Renal pelvis (tissue), 4 donors: Measurements from ENCODE around the gene DRAXIN. TPM values are rescaled to one million over a fixed set of nuclear protein-coding genes. Genes with fewer than 3 reads are reported as not detected.

ENCODE experiments used
- DNase-seq: peaks from one replicate; pipeline ENCODE4 v3.0.0-alpha.2; 2013
- polyA plus RNA-seq, 3 donors: library from polyadenylated mRNA; unstranded; fragments of 120-200 nt; gene quantifications; one replicate each; pipeline ENCODE4 v1.2.1, GENCODE V29; 2013; ENCODE audit not compliant: insufficient read length in 3 of 3

Gene DRAXIN
- polyA plus RNA-seq, 3 donors = 1.3 to 1.4 (median 1.3) TPM

DNA sequence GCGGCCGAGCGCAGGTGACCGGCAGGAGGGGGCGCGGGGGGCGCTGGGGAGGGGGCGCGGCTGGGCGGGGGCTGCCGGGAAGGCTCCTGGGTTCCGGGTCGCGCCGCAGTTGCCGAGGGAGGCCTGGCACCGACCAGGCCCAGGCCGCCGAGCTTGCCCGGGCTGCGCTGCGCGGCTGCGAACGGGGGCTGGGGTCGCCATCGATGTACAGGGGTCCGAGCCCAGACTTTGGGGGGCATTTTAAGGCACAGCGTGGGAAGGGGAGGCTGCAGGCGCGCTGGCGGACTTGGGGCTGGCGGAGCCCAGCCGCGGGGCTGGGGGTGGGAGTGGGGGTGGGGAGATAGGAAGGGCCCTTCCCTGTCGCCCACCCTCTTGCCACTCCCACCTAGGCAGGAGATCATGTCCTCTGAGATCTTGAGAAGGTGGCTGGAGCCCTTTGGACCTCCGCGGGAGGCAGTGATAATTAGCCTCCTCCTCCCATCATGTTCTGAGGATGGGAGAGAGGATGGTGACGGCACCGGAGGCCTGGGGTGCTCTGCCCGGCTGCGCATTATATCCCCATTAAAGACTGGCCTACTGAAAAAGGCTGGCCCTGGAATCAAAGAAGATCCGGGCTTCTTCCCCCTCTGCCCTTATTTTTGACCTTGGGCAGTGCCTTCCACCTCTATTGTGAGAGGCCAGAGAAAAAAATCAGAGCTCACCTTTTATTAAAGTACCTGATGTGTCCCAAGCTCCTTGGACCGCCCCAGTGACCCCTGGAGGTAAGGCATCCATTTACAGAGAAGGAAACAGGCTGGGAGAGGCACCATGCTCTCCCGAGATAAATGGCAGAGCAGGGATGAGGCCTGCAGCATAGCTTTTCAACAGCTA lies 36.3 kb upstream of the DRAXIN start:
- DNase-seq = no peak

DNA sequence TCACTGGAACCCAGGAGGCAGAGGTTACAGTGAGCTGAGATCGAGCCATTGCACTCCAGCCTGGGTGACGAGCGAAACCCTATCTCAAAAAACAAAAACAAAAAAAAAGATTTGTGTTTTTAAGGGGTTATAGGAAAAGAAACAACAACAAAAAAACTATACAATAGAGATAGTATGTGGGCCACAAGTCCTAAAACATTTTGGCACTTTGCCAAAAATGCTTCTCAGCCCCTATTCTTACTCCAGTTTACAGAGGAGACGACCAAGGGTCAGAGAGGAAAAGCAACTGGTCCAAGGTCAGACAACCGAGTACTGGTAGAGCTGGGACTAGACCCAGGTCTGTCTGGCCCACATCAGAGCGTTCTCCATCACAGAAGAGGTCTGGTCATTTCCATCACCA lies 33.9 kb upstream of the DRAXIN start:
- no peak for DNase-seq

DNA sequence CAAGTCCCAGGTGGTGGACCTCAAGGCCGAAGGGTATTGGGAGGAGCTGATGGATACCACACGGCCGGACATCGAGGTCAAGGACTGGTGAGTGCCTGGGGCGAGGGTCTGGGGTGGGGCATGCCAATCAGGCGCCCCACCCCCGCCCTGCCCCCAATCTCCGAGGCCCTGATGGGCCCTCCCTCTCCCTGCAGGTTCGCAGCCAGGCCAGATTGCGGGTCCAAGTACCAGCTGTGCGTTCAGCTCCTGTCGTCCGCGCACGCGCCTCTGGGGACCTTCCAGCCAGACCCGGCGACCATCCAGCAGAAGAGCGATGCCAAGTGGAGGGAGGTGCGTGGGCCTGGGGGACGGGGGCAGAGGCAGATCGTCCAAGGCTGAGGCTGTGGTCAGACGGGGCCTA lies 33.0 kb upstream of the DRAXIN start:
- DNase-seq = no peak

DNA sequence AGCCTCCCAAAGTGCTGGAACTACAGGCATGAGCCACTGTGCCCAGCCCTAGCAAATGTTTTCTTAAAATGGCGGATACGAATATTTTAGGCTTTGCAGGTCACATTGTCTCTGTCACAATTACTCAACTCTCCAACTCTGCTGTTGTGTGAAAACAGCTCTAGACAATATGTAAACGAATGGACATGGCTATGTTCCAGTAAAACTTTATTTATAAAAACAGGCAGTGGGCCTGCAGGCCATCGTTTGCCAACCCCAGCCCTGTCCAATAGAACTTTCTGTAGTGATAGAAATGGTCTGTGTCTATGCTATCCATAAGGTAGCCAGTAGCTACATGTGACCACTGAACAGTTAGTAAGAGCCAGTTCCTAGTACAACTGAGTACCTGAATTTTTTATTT lies 31.8 kb upstream of the DRAXIN start:
- no peak for DNase-seq

DNA sequence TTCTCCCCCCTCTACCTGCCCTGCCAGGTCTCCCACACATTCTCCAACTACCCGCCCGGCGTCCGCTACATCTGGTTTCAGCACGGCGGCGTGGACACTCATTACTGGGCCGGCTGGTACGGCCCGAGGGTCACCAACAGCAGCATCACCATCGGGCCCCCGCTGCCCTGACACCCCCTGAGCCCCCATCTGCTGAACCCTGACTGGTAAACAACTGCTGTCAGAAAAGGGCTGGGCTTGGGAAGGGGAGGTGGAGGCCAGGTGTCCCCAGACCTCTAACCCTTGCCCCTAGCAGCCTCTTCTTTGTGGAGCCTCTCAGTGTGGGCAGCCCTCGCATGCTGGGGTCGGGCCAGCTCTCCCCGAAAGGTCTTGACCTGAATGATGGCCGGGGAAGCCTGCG lies 30.4 kb upstream of the DRAXIN start:
- DNase-seq = no peak

DNA sequence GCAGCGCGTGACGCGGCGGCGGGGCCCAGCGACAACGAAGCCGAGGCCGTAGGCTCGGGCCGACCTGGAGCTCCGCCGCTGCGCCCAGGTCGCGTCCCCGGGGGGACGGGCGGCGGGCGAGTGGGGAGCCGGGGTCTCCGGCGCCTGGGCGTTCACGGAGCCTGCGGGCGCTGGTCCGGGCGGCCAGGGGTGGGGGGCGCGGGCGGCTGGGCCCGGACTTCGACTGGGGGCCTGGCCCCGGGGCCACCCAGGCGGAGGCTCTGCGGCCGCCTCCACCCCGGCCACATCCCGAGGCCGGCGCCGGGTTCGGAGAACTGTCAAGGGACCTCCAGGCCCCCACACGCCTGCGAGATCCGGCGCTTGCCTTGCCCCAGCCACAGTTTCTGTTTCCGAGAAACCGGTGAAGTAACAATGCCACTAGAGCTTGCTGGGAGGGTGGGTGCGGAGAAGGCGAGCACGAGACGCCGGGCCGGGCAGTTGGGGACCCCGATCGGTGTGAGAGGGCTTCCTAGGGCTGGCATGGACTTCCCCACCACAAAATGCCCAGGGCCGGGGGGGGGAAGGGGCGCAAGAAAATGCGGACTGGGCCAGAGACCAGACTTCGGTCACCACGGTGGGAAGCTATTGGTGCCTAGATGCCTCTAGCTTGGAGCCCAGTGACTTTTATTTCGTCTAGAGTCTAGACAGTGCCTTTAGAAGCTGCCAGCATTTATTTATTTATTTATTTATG lies 27.0 kb upstream of the DRAXIN start:
- DNase-seq = peak; percentile 36

DNA sequence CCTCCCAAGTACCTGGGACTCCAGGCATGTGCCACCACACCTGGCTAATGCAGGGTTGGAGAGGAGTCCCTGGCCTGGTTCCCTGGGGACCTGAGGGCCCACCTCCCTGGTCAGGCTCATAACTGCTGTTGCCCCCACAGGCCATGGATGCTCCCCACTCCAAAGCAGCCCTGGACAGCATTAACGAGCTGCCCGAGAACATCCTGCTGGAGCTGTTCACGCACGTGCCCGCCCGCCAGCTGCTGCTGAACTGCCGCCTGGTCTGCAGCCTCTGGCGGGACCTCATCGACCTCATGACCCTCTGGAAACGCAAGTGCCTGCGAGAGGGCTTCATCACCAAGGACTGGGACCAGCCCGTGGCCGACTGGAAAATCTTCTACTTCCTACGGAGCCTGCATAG lies 23.0 kb upstream of the DRAXIN start:
- no peak for DNase-seq

DNA sequence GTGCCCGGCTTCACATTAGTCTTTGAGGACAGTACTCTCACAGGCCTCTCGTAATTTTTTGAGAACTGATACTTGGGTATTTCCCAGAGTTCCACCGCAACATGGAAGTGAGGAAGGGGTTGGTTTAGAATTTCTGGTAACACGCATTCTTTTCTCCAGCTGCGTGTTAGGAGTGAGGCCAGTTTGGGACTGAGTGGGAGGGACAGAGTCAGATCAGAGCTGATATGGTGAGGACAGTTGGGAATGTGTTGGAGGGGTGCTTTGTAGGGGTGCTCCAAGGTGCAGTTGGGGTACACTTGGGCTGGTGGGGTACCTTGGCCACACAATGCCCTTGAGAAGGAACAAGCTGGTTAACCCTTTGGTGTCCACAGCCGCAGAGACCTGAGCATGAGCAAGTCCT lies 20.8 kb upstream of the DRAXIN start:
- no peak for DNase-seq

DNA sequence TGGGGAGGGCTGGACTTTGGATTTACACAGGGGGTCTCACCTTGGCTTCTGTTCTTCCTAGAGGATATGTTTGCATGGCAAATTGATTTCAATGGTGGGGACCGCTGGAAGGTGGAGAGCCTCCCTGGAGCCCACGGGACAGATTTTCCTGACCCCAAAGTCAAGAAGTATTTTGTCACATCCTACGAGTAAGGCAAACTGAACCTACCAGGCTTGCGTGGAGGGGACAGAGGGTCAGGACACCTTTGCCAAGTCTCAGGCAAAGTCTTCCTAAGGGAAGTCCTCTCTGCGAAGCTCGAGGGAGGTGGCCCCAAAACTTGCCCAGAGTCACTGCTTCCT lies 20.3 kb upstream of the DRAXIN start:
- DNase-seq = no peak

DNA sequence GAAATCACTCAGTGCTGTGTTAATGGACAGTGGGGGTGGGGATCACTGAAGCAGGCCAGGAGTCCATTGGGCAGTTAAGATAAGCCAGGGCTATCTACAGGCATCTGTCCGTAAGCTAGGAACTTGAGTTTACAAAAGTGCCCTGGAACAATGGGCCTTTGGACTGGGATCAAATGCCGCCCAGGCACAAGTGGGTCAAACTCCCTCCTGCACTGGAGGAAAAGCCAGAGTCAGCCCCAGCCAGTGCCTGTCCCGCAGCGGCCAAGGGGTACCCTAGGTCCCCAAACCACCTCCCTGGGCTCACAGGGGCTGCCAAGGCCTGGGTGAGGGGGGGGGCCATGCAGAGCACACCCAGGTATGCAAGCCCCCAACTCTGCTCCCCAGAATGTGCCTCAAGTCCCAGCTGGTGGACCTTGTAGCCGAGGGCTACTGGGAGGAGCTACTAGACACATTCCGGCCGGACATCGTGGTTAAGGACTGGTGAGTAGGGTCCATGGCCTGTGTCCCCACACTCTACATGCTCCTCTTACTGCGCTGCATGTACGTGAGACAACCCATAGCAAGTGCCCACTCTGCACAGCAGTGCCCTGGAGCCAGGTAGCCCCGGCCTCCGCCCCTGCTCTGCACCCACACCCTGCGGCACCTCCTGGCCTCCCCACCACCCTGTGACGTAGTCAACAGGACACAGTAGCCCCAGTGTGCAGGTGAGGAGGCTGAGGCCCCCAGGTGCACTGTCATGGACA lies 19.8 kb upstream of the DRAXIN start:
- no peak for DNase-seq

DNA sequence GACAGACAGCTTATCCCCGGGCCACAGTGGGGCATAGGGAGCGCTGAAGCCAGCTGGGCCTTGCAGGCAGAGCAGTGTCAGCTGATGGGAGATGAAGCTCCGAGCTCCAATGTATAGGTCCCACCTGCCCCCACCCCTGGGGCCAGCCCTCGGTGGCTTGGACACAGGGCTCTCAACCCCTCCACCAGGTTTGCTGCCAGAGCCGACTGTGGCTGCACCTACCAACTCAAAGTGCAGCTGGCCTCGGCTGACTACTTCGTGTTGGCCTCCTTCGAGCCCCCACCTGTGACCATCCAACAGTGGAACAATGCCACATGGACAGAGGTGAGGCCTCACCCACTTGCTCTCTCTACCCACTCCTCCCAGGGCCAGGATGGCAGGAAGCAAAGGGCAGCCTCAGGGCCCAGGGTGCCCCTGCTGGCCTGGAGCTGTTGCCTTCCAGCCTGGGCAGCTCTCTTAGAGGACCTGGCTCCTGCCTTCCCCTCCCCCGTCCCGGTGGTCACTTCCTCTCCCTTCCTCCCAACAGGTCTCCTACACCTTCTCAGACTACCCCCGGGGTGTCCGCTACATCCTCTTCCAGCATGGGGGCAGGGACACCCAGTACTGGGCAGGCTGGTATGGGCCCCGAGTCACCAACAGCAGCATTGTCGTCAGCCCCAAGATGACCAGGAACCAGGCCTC lies 18.3 kb upstream of the DRAXIN start:
- DNase-seq = no peak

DNA sequence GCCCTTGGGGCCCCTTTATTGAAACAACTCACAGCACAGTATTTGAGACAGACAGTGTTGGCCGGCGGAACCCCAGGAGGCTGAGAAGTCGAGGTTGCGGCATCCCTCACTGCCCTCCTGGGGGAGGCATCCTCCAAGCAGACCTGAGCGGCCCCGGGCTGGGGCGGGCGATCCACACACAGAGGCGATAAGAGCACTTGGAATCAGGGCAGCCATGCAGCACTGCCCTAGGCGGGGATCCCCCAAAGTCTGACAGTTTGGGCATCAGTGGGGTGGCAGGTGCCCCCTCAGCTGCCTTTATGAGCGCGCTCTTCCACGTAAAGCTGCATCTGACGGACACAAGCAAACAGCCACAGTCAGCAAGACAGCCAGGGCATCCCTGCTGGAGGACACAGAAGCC lies 17.0 kb upstream of the DRAXIN start:
- no peak for DNase-seq

DNA sequence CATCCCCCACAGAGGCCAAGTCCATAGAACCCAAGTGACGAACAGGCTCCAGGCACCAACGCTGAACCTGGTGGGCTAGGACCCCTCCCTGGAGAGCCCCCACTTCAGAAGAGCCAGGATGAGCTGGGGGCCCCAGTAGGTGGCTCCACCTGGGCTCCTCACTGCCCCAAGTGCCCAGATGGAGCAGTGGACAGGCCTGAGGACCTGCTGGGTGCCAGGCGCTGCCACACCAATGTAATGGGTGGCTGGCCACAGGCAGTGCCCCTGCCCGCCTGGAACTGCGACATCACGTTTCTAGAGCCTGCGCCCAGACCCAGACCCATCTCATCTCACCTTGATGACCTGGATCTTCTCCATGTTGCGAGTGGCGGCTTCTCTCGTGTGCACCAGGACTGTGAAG lies 16.2 kb upstream of the DRAXIN start:
- no peak for DNase-seq

DNA sequence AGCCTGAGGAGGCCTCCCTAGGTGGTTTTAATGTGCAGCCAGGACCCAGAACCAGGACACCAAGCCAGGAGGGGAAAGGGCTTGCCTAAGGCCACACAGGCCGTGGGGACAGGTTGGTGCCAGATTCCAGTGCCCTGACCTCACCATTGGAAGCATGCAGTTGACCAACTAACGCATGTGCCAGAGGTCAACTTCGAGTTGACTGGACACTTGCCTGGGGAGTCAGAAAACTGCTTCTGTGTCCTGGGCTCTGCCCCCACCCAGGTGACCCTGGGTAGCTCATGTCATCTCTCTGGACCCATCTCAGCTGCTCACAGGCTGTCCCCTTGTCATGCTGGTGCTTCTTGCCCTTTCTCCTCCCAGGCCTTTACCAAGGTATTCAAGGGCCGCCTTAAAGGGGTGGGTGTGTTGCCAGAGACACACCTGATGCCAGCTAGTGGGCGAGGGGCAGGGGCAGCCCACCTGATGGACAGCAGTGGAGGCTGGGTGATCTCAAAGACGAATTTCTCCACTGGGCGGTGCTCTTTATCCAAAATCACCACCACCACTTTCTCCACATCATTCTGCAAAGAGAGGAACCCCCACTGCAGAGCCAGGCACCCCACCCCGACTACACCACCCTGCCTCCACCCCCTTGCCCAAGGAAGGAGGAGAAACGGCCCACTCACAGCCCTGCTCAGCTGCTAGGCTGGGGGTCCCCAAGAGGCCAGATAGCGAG lies 15.0 kb upstream of the DRAXIN start:
- DNase-seq = no peak

DNA sequence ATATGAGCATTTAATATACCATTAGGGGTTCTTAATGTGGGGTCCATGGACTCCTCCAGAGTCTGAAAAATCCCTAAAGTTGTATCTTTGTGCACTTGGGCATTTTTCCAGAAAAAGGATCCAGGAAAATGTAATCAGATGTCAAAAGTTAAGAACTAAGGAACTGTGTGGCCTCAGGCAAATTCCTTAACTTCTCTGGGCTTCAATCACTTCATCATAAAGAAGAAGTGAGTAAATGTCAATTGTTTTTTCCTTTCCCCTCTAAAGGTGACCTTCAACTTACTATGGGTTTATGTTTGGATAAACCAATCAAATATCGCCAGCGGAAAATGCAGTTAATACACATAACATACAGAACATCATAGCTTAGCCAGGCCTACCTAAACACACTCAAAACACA lies 13.1 kb upstream of the DRAXIN start:
- DNase-seq = no peak

DNA sequence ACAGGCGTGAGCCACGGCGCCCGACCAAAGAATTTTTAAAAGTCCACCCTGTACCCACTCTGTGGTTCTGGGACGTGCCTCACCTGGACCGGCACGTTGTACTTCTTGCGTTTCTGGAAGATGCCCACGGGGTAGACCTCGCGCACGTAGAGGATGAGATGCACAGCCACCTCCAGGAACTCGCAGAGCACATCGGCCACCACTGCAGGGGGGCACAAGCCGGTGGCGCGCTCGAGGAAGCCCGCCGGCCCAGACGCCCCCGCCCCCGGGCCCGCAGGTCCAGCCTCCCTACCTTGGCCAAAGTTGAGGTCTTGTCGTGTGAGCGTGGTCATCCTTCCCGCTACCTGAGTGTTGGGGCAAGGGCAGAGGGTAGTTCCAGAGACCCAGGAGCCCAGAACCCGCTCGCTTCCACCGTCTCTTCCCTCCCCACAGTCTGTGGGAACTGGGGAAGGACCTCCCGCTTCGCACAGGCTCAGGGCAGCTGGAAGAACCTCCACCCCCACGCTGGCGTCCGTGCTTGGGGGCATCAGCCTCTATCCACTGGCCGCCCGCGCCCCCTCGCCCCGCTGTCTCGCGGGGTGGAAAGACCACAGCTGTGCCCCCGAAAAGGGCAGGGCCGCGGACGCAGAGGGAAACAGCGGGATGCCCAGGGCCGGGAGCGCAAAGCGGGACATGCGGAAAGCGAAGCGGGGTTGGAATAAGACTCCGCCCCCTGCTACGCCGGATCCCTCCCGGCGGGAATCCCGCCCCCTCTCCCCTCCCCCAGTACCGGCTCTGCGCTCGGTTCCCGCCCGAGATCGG lies 11.0 kb upstream of the DRAXIN start:
- DNase-seq = peak; percentile 30

DNA sequence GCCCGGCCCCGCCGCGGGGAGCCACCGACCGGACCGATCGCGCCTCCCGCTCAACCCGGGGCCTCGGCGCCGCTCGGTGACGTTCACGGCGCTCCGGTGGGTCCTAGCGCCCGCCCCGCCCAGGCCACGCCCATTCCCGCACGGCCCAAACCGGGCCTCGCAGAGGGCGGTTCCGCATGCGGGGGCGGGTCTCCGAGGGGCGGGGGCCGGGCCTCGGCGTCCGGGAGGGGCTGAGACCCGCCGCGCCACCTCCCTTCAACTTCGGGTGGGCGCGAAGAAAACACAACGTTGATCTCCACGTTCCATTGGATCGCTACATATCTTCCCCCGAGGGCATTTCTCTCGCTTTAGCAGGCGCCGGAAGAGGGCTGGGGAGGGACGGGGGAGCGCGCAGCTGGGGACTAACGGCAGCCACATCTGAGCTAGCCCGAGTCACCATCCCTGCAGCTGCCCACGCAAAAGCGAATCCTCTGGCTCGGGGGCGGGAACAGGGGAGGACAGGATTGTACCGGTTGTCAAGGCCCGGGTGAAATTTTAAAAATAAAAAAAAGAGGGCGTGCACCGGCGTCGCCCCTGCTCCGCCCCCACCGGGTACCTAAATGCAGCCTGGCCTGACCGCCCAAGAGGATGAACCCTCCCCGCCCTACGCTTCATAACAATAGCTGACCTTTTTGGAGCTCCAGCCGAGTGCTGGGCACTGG lies 10.3 kb upstream of the DRAXIN start, which contains the start of gene MAD2L2:
TSS of gene MAD2L2 (minus strand) at position 78 of the 701 bp plus-strand sequence. CDS start 547 bp downstream, outside the sequence.
- peak; percentile 82 for DNase-seq

DNA sequence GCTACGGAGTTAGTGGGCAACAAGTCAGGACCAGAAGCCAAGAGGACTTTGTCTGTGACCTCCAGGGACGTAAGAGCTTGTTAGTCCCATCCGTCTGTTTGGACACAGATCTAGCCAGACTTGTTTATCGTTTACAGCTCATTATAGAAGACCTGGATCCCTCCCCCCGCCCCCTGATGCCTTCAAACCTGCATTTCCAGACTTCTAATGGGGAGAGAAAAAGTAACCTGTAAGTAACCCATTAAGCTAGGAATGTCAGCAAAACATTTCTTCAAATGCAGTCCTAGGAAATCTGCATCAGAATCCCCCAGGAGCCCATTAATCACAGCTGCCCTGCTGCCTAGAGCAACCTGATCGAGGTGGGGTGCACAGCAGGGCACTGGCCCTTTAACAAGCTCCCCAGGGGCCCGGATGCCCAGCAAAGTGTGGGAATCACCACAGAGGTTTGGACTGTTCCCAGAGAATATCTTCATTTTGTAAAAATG lies 9.2 kb upstream of the DRAXIN start:
- no peak for DNase-seq

DNA sequence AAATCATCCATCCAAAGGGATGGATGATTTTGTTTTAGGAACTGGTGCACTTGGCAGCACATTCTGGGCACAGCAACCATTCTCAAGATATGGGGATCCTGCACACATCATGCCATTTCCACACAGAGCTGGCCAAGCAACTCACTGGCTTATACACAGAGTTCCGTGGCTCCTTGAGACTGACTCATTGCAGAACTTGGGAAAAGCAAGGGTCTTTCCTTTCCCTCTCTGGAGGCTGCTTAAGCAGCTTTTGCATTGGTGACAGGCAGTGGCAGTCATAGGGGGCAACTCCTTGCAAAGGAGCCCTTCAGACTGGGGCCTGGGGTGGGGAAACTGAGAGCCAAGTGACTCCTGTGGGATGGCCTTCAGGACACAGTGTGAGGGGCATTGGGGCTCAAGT lies 8.7 kb upstream of the DRAXIN start:
- DNase-seq = no peak

DNA sequence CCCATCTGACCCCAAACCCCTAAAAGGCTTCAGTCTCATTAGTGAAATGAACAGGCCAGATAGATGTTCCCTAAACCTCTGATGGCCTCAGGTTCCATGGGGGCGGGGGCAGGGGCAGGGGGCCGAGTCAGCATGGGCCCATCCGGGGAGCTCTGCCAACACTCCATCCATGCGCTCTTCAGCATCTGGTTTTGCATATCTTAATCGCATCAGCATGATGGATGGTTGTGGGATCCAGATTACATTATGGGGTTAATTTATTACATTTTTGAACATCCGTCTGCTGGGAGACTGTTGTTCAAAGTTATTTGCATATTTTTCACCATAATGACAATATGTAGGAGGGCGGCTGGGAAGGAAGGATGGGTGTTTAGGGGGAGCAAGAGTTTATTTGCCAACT lies 7.4 kb upstream of the DRAXIN start:
- DNase-seq = no peak
